Aorta (tissue), 4 donors: ENCODE results near the gene PRICKLE2. TPM values are rescaled to one million over a fixed set of nuclear protein-coding genes. Genes with fewer than 3 reads are reported as not detected.

Experiments
- polyA plus RNA-seq, 2 donors: library from polyadenylated mRNA; stranded (reverse); fragments of 200-250 nt; gene quantifications; one replicate each; pipeline ENCODE4 v1.2.3, GENCODE V29; 2013
- total RNA-seq, 2 donors: library from RNA; stranded (reverse); fragmentation: NEBNext Ultra II Directional; extraction: Animal tissue kit (Norgen Biotek cat#: 25700); gene quantifications; one replicate each; pipeline ENCODE4 v1.2.1, GENCODE V29; 2021
- donor health status: healthy with polysubstance abuse.
- donor health status: Bipolar disorder and iron deficiency.
- donor health status: DM: no; HTN: no; CAD: no.
- donor health status: DM: yes; HTN: yes; CAD: no.

The PRICKLE2 gene
- total and polyA plus RNA-seq, 4 donors: 2.1 to 42.1 (median 13.9) TPM

Other genes starting within 250 kb of the PRICKLE2 start
- 10 to 100 TPM; 47.5 to 52.9 TPM for gene PSMD6, start 202.0 kb downstream of the PRICKLE2 start, total RNA-seq
- 10 to 100 TPM; 52.3 to 52.5 TPM for gene PSMD6, start 202.0 kb downstream of the PRICKLE2 start, polyA plus RNA-seq